Measurements from ENCODE around the gene PRPF6. TPM values are rescaled to one million over a fixed set of nuclear protein-coding genes. Genes with fewer than 3 reads are reported as not detected.

The PRPF6 gene
- total and polyA plus RNA-seq, 2 of the 13 experiments (the other 11 are each of a cell fraction or from before 2014, with no cell fraction given): 63.7 to 101 TPM

DNA sequence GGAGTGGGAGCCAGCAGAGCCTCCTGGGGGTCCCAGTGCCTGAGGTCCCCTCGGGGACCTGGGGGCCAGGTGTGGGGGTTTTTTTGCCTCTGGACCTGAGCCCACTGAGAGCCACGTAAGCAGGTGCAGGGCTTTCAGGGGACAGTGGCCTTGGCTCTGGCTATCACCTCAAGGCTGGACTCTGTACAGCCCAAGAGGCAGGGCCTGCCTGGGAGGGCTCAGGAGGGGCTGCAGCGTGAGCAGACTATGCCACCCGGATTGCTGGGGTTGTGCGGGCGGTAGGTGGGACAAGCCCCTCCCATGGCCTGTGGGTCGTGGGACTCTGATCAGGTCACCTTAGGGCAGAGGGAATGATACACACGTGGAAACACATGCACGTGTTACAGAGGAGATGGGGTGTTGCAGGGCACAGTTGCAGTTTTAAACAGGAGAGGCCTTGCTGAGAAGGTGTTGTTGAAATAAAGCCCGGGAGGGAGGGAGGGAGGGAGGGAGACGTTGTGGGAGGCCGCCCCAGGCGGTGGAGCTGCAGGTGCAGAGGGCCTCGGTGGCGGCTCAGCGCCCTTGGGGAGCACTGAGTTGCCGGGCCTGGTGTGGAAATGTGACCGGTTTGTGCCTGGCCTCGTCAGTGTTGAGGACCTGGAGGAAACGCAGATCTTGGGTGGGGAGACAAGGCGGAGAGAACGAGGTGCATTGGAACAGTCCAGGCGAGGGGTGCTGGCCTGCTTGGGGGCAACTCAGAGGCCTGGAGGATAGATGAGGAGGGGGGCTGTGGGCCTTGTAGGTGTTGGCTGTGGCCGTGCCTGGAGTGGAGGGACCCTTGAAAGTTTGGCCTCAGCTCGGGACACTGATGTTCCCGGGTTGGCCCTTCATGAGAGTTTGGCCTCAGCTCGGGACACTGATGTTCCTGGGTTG is 84.4 kb downstream of the PRPF6 start (continued):
- TF ChIP-seq, protein P1, sequence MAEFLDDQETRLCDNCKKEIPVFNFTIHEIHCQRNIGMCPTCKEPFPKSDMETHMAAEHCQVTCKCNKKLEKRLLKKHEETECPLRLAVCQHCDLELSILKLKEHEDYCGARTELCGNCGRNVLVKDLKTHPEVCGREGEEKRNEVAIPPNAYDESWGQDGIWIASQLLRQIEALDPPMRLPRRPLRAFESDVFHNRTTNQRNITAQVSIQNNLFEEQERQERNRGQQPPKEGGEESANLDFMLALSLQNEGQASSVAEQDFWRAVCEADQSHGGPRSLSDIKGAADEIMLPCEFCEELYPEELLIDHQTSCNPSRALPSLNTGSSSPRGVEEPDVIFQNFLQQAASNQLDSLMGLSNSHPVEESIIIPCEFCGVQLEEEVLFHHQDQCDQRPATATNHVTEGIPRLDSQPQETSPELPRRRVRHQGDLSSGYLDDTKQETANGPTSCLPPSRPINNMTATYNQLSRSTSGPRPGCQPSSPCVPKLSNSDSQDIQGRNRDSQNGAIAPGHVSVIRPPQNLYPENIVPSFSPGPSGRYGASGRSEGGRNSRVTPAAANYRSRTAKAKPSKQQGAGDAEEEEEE (CRISPR knock-in tag; IDR thresholded peaks at IDR 0.05; ENCODE audit: borderline replicate concordance): peak; percentile 51; the same call in 1 of the 2 replicates
- TF ChIP-seq TCF12 (IDR thresholded peaks at IDR 0.05) (no peak), TCF12 (CRISPR knock-in tag; IDR thresholded peaks at IDR 0.05) (0 out of 2 replicates have a peak, but pooled peaks have one; percentile 70), BORCS8-MEF2B (CRISPR knock-in tag; IDR thresholded peaks at IDR 0.05) (peak; percentile 88), ZNF768 (CRISPR knock-in tag; IDR thresholded peaks at IDR 0.05) (peak; percentile 34; the same call in 1 of the 2 replicates), ZNF101 (CRISPR knock-in tag; IDR thresholded peaks at IDR 0.05; ENCODE audit: borderline replicate concordance, low read depth) (0 out of 2 replicates have a peak, but pooled peaks have one; percentile 18), ZNF672 (CRISPR knock-in tag; IDR thresholded peaks at IDR 0.05) (peak; percentile 81; the same call in 1 of the 2 replicates), PHF21A (CRISPR knock-in tag; IDR thresholded peaks at IDR 0.05) (peak; percentile 51), PHF20 (CRISPR knock-in tag; IDR thresholded peaks at IDR 0.05) (peak; percentile 51; the same call in 1 of the 2 replicates), SMAD9 (CRISPR knock-in tag; IDR thresholded peaks at IDR 0.05) (no peak), SMARCC2 (IDR thresholded peaks at IDR 0.05) (no peak), CREBL2 (CRISPR knock-in tag; IDR thresholded peaks at IDR 0.05; ENCODE audit: borderline replicate concordance) (peak; percentile 73; the same call in 1 of the 2 replicates), SOX5 (CRISPR knock-in tag; IDR thresholded peaks at IDR 0.05; ENCODE audit: borderline replicate concordance) (peak; percentile 24; the same call in 1 of the 2 replicates), ZNF746 (CRISPR knock-in tag; IDR thresholded peaks at IDR 0.05) (peak; percentile 86), ELF3 (CRISPR knock-in tag; IDR thresholded peaks at IDR 0.05) (0 out of 2 replicates have a peak, but pooled peaks have one; percentile 15), MAFG (CRISPR knock-in tag; IDR thresholded peaks at IDR 0.05) (no peak), ZNF326 (CRISPR knock-in tag; IDR thresholded peaks at IDR 0.05; ENCODE audit: borderline replicate concordance) (peak; percentile 96), ZZZ3 (CRISPR knock-in tag; IDR thresholded peaks at IDR 0.05; ENCODE audit: borderline replicate concordance) (peak; percentile 69; the same call in 1 of the 2 replicates), SALL1 (CRISPR knock-in tag; IDR thresholded peaks at IDR 0.05) (peak; percentile 62), ZNF547 (CRISPR knock-in tag; IDR thresholded peaks at IDR 0.05) (peak; percentile 91), ZNF687 (CRISPR knock-in tag; IDR thresholded peaks at IDR 0.05) (peak; percentile 91), ZNF552 (CRISPR knock-in tag; IDR thresholded peaks at IDR 0.05; ENCODE audit: borderline replicate concordance) (peak; percentile 90; the same call in 1 of the 2 replicates), ZNF205 (CRISPR knock-in tag; IDR thresholded peaks at IDR 0.05) (0 out of 2 replicates have a peak, but pooled peaks have one; percentile 13)

All from HepG2 (cell line).